Subcutaneous preadipocyte (primary cell): ENCODE data around the gene COL12A1. TPM values are rescaled to one million over a fixed set of nuclear protein-coding genes. Genes with fewer than 3 reads are reported as not detected.

ENCODE experiments used
- total RNA-seq: library from RNA; depleted of rRNA; stranded (reverse); fragments of >200 nt; gene quantifications from 2 replicates; pipeline ENCODE4 v1.2.3, GENCODE V29; 2012

The COL12A1 gene
- 25.7 and 151 TPM in 2 replicates for total RNA-seq

GRCh38 chr6:75205776-75206575 is at the start of gene COL12A1:
TSS of gene COL12A1 (minus strand) at chr6:75206053. CDS start at chr6:75202792, 3,261 bp downstream.

GRCh38 chr6:75243333-75244062 is 37.6 kb upstream of the COL12A1 start, which contains the start of gene COX7A2:
TSS of gene COX7A2 (minus strand) at chr6:75243801. CDS start at chr6:75243734, 67 bp downstream.

Other genes starting within 250 kb of the COL12A1 start
- gene COX7A2, start 37.7 kb upstream of the COL12A1 start, total RNA-seq, result 116 and 120 TPM in 2 replicates
- 103 and 124 TPM in 2 replicates for gene TMEM30A, start 78.7 kb upstream of the COL12A1 start, total RNA-seq